Esophagus muscularis mucosa (tissue), 4 donors: Measurements from ENCODE around the gene NTN1.

Source experiments
- CTCF ChIP-seq, 3 experiments: fragments of 200-600 bp in 2 of 3; fragments of 450-650 bp in 1 of 3; sonication (generic) in 2 of 3; IDR thresholded peaks; one replicate each; pipeline ENCODE4 v1.5.1; 2017 to 2019; ENCODE audit warnings: antibody characterized with exemption in 3 of 3, mild to moderate bottlenecking in 2 of 3, moderate library complexity in 1 of 3
- EP300 ChIP-seq: sonication (generic); formaldehyde crosslinking; IDR thresholded peaks from one replicate; pipeline ENCODE4 v1.6.1; 2017; ENCODE audit warnings: antibody characterized with exemption
- POLR2A ChIP-seq: fragments of 450-650 bp; IDR thresholded peaks from one replicate; pipeline ENCODE4 v1.6.1; 2017; ENCODE audit warnings: antibody characterized with exemption, moderate library complexity, mild to moderate bottlenecking, low read depth
- POLR2AphosphoS5 ChIP-seq, 2 donors: sonication (generic); formaldehyde crosslinking; IDR thresholded peaks; one replicate each; pipeline ENCODE4 v1.6.1; 2017; ENCODE audit warnings: antibody characterized with exemption in 2 of 2

GRCh38 chr17:9220398-9221146, 199.3 kb downstream of the NTN1 start:
- TF ChIP-seq CTCF (IDR thresholded peaks at IDR 0.05) (no peak), POLR2AphosphoS5 (IDR thresholded peaks at IDR 0.05) (no peak), POLR2A (no peak), EP300 (no peak)
